ENCODE measurements around the gene TTYH1.

The TTYH1 gene

GRCh38 chr19:54392105-54392504 is 23.2 kb upstream of the TTYH1 start:
- no peak for DNase-seq (ENCODE audit: low spot score)

- DNase-seq (ENCODE audit: low spot score), result no peak
Observed at GRCh38 chr19:54393381-54393780, 21.9 kb upstream of the TTYH1 start.

GRCh38 chr19:54395685-54396084 is 19.6 kb upstream of the TTYH1 start:
- DNase-seq (ENCODE audit: low spot score), result no peak

GRCh38 chr19:54399189-54399588 is 16.1 kb upstream of the TTYH1 start:
- no peak for DNase-seq (ENCODE audit: low spot score)

GRCh38 chr19:54400913-54401312 is 14.4 kb upstream of the TTYH1 start:
- no peak for DNase-seq (ENCODE audit: low spot score)

GRCh38 chr19:54403054-54403453 is 12.2 kb upstream of the TTYH1 start:
- DNase-seq (ENCODE audit: low spot score), result no peak

GRCh38 chr19:54405628-54406027 is 9.6 kb upstream of the TTYH1 start:
- DNase-seq (ENCODE audit: low spot score), result no peak

GRCh38 chr19:54407780-54408179 is 7.5 kb upstream of the TTYH1 start:
- DNase-seq (ENCODE audit: low spot score), result no peak

GRCh38 chr19:54408456-54409026 is 6.7 kb upstream of the TTYH1 start:
- DNase-seq (ENCODE audit: low spot score), result no peak

- DNase-seq (ENCODE audit: low spot score), result no peak
Observed at GRCh38 chr19:54411033-54411432, 4.2 kb upstream of the TTYH1 start.

- no peak for DNase-seq (ENCODE audit: low spot score)
Observed at GRCh38 chr19:54412877-54413276, 2.4 kb upstream of the TTYH1 start.

- DNase-seq (ENCODE audit: low spot score), result no peak
Observed at GRCh38 chr19:54414156-54414555, 1.1 kb upstream of the TTYH1 start.

- DNase-seq (ENCODE audit: low spot score), result no peak
Observed at GRCh38 chr19:54415901-54416673, 823 bp downstream of the TTYH1 start.

- no peak for DNase-seq (ENCODE audit: low spot score)
Observed at GRCh38 chr19:54416695-54417491, 1.6 kb downstream of the TTYH1 start.

- peak; percentile 74 for DNase-seq (ENCODE audit: low spot score)
Observed at GRCh38 chr19:54418030-54418929, 3.0 kb downstream of the TTYH1 start.

GRCh38 chr19:54418930-54419800 is 3.9 kb downstream of the TTYH1 start:
- peak; percentile 6 for DNase-seq (ENCODE audit: low spot score)

GRCh38 chr19:54420068-54420382 is 4.8 kb downstream of the TTYH1 start:
- no peak for DNase-seq (ENCODE audit: low spot score)

- DNase-seq (ENCODE audit: low spot score), result peak; percentile 98
Observed at GRCh38 chr19:54420383-54421168, 5.3 kb downstream of the TTYH1 start.

- no peak for DNase-seq (ENCODE audit: low spot score)
Observed at GRCh38 chr19:54421169-54421516, 5.9 kb downstream of the TTYH1 start.

GRCh38 chr19:54421521-54421920 is 6.3 kb downstream of the TTYH1 start:
- DNase-seq (ENCODE audit: low spot score), result no peak

Measured in Ammon's horn (tissue), 1 donor.